Spleen (tissue), 7 donors: ENCODE measurements around the gene TNFAIP3.

Experiments
- POLR2A ChIP-seq, 3 donors: fragments of 450-650 bp; IDR thresholded peaks; one replicate each; pipeline ENCODE4 v1.5.1; 2017; ENCODE audit warnings: antibody characterized with exemption in 3 of 3, mild to moderate bottlenecking in 1 of 3
- TF ChIP-seq, protein P1 (sequence below), 11 experiments: fragments of 200-600 bp in 7 of 11; fragments of 450-650 bp in 4 of 11; sonication (generic) in 4 of 11; IDR thresholded peaks in 8 of 11; conservative IDR thresholded peaks in 3 of 11; 1 replicate in 7 of 11; 2 replicates in 4 of 11; pipeline versions ENCODE4 v1.4.0 to v1.8.0; 2016 to 2021; ENCODE audit warnings: antibody characterized with exemption in 11 of 11, inconsistent platforms in 4 of 11, mild to moderate bottlenecking in 1 of 11
- donor health status: DM: no; HTN: no; CAD: no; lungs with moderate emphysema.
- donor health status: DM: no; HTN: no; CAD: no.
- donor health status: DM: no; HTN: no; CAD: no.

DNA sequence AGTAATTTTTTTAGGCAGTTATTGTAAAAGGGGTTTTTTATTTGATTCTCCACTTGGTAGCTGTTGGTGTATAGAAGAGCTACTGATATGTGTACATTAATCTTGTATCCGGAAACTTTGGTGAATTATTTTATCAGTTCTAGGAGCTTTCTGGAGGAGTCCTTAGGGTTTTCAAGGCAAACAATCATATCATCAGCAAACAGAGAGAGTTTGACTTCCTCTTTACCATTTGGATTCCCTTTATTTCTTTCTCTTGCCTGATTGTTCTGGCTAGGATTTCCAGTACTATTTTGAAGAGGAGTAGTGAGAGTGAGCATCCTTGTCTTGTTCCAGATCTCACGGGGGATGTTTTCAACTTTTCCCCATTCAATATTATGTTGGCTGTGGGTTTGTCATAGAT lies 28.0 kb upstream of the TNFAIP3 start:
- TF ChIP-seq, protein P1, sequence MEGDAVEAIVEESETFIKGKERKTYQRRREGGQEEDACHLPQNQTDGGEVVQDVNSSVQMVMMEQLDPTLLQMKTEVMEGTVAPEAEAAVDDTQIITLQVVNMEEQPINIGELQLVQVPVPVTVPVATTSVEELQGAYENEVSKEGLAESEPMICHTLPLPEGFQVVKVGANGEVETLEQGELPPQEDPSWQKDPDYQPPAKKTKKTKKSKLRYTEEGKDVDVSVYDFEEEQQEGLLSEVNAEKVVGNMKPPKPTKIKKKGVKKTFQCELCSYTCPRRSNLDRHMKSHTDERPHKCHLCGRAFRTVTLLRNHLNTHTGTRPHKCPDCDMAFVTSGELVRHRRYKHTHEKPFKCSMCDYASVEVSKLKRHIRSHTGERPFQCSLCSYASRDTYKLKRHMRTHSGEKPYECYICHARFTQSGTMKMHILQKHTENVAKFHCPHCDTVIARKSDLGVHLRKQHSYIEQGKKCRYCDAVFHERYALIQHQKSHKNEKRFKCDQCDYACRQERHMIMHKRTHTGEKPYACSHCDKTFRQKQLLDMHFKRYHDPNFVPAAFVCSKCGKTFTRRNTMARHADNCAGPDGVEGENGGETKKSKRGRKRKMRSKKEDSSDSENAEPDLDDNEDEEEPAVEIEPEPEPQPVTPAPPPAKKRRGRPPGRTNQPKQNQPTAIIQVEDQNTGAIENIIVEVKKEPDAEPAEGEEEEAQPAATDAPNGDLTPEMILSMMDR (IDR thresholded peaks at IDR 0.05 in 8 of 11, conservative IDR thresholded peaks at IDR 0.05 in 3 of 11) = no peak
- TF ChIP-seq POLR2A (IDR thresholded peaks at IDR 0.05) = no peak
